Hepatocyte (in vitro differentiated cells): ENCODE measurements around the gene NAPSA.

ENCODE experiments used
- EZH2 ChIP-seq: fragments of 200-600 bp; sonication (generic); IDR thresholded peaks from 2 replicates; pipeline ENCODE4 v1.6.1; 2016; ENCODE audit warnings: antibody characterized with exemption, mild to moderate bottlenecking, borderline replicate concordance
- TF ChIP-seq, protein P1 (sequence below): fragments of 200-600 bp; sonication (generic); IDR thresholded peaks from 2 replicates; pipeline ENCODE4 v1.5.1; 2016; ENCODE audit warnings: antibody characterized with exemption, mild to moderate bottlenecking; ENCODE audit not compliant: poor library complexity

DNA sequence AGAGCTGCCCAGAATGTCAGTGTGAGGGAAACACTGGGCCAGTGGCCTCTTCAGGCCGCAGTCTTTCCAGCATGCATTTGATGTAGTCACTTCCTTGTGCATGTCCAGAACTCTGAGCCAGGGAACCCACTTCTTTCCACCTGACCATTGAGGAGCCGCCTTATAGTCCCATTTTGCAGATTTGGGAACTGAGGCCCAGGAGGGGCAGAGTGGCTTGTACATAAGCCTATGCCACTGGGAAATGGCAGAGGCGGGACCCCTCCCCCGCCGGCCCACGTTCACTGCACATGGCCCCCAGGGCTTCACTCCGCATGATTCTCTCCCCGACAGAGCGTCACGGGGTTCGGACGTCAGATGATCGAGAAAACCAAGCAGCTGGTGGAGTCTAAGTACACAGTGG is 47.7 kb upstream of the NAPSA start:
- TF ChIP-seq, protein P1, sequence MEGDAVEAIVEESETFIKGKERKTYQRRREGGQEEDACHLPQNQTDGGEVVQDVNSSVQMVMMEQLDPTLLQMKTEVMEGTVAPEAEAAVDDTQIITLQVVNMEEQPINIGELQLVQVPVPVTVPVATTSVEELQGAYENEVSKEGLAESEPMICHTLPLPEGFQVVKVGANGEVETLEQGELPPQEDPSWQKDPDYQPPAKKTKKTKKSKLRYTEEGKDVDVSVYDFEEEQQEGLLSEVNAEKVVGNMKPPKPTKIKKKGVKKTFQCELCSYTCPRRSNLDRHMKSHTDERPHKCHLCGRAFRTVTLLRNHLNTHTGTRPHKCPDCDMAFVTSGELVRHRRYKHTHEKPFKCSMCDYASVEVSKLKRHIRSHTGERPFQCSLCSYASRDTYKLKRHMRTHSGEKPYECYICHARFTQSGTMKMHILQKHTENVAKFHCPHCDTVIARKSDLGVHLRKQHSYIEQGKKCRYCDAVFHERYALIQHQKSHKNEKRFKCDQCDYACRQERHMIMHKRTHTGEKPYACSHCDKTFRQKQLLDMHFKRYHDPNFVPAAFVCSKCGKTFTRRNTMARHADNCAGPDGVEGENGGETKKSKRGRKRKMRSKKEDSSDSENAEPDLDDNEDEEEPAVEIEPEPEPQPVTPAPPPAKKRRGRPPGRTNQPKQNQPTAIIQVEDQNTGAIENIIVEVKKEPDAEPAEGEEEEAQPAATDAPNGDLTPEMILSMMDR = no peak
- no peak for TF ChIP-seq EZH2
